ENCODE data around the gene CCDC195. TPM values are rescaled to one million over a fixed set of nuclear protein-coding genes. Genes with fewer than 3 reads are reported as not detected.

Gene CCDC195
- total RNA-seq, 2 experiments from 2014 or later = not detected

GRCh38 chr2:224659714-224660113, 56.5 kb downstream of the CCDC195 start:
- Mint-ChIP-seq H3K4me1 (ENCODE audit: low read depth) (no peaks in the 10 kb centered on the region), H3K27me3 (peaks cover 10% of the 10 kb centered on the region), H3K4me3 (no peak overlapping the region), H3K9me3 (peaks cover 4% of the 10 kb centered on the region), H3K36me3 (ENCODE audit: low read depth) (peaks cover 2% of the 10 kb centered on the region), H3K27ac (no peak overlapping the region)
- ChIA-PET POLR2A (no interaction called here), CTCF (interaction anchor here (1.8 kb wide), 1 partner anchor 8 kb away, joined by 5 read pairs; no protein-coding TSS in a partner anchor)
- intact Hi-C loops (cut with micrococcal nuclease) = no loop called here
- no peak for ATAC-seq
- no peak for DNase-seq
- no peak for TF ChIP-seq CTCF (IDR thresholded peaks at IDR 0.05)

GRCh38 chr2:224658780-224659405, 57.3 kb downstream of the CCDC195 start:
- ChIA-PET CTCF (no interaction called here), POLR2A (no interaction called here)
- no peak for ATAC-seq
- H3K9me3 Mint-ChIP-seq = peaks cover 4% of the 10 kb centered on the region
- peaks cover 10% of the 10 kb centered on the region for H3K27me3 Mint-ChIP-seq
- TF ChIP-seq CTCF (IDR thresholded peaks at IDR 0.05) = no peak
- intact Hi-C loops (cut with micrococcal nuclease) = no loop called here
- DNase-seq = no peak
- no peak overlapping the region for H3K27ac Mint-ChIP-seq
- H3K4me1 Mint-ChIP-seq (ENCODE audit: low read depth) = no peaks in the 10 kb centered on the region
- H3K36me3 Mint-ChIP-seq (ENCODE audit: low read depth) = peaks cover 2% of the 10 kb centered on the region
- no peak overlapping the region for H3K4me3 Mint-ChIP-seq

- Mint-ChIP-seq H3K4me3 (no peak overlapping the region), H3K9me3 (no peaks in the 10 kb centered on the region), H3K36me3 (ENCODE audit: low read depth) (no peaks in the 10 kb centered on the region), H3K4me1 (ENCODE audit: low read depth) (no peaks in the 10 kb centered on the region), H3K27ac (no peak overlapping the region), H3K27me3 (peaks cover 7% of the 10 kb centered on the region)
- ChIA-PET POLR2A (no interaction called here), CTCF (no interaction called here)
- TF ChIP-seq CTCF (IDR thresholded peaks at IDR 0.05) = no peak
- intact Hi-C loops (cut with micrococcal nuclease) = no loop called here
- DNase-seq (no peak), ATAC-seq (no peak)
These were observed 58.8 kb downstream of the CCDC195 start for GRCh38 chr2:224657349-224657748.

- DNase-seq = no peak
- H3K27ac Mint-ChIP-seq = no peak overlapping the region
- H3K4me1 Mint-ChIP-seq (ENCODE audit: low read depth) = no peaks in the 10 kb centered on the region
- no peaks in the 10 kb centered on the region for H3K9me3 Mint-ChIP-seq
- POLR2A ChIA-PET = no interaction called here
- no peaks in the 10 kb centered on the region for H3K36me3 Mint-ChIP-seq (ENCODE audit: low read depth)
- ATAC-seq = no peak
- intact Hi-C loops (cut with micrococcal nuclease) = no loop called here
- TF ChIP-seq CTCF (IDR thresholded peaks at IDR 0.05) = no peak
- no peak overlapping the region for H3K4me3 Mint-ChIP-seq
- no peaks in the 10 kb centered on the region for H3K27me3 Mint-ChIP-seq
- CTCF ChIA-PET = interaction anchor here (1.2 to 1.8 kb wide), 2 partner anchors 9 to 277 kb away, joined by 3 to 5 read pairs; no protein-coding TSS in a partner anchor
These were observed 61.1 kb downstream of the CCDC195 start for GRCh38 chr2:224655006-224655537.

Other genes starting within 250 kb of the CCDC195 start
- 10 to 100 TPM; 75.0 to 76.7 TPM for gene CUL3, start 131.0 kb downstream of the CCDC195 start, total RNA-seq

All from activated CD8-positive, alpha-beta T cell treated with anti-CD3 and anti-CD28 coated beads for 36 hours (primary cell).